GM10248 (cell line): ENCODE results near the gene PRKCB.

Experiments
- CTCF ChIA-PET: fragments of 300-600 bp; sonication (Branson Sonifier 250); formaldehyde crosslinking; extraction: SDS; loops from one replicate; lab custom pipeline; 2021; ENCODE audit warnings: antibody characterized with exemption; lab: Yijun Ruan, JAX
- POLR2A ChIA-PET: fragments of 350-650 bp; sonication (Branson Sonifier 250); formaldehyde crosslinking; extraction: SDS; loops from one replicate; lab custom pipeline; 2020; ENCODE audit warnings: antibody characterized with exemption; lab: Yijun Ruan, JAX
- DNase-seq: peaks from one replicate; pipeline ENCODE4 v3.0.0; 2012; ENCODE audit errors: extremely low spot score
- TF ChIP-seq, protein P1 (sequence below): IDR thresholded peaks from 2 replicates; pipeline ENCODE4 v1.5.1; 2012; ENCODE audit warnings: mild to moderate bottlenecking, low read depth; ENCODE audit errors: extremely low read depth, missing control alignments, control extremely low read depth

Gene PRKCB

DNA sequence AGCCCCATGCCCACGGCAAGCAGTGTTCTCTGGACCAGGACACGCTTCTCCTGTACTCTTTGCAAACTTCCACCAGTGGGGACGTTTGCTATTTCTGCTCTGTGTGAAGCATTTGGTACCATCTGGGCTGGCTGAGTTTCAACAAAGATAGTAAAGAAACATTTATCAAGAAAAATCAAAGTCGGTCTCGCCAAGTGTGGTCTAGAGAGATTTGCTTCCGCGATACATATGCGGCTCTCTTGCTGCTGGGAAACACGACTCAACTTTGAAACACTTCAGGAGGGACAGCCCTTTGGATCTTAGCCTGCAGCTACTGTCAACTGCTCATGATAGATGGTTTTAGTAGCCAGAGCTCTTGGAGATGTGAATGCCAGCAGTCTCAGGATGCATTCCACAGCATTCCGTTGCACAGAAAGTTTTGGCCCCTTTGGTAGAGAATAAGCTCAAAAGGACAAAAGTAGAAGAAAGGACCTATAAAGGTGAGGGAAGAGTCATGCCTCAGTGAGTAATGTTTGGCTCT, 252.2 kb downstream of the PRKCB start:
- DNase-seq, result no peak
- POLR2A ChIA-PET, result no interaction called here
- CTCF ChIA-PET, result interaction anchor here (1.1 to 2.0 kb wide), 5 partner anchors 8 to 17 kb away, joined by 3 to 9 read pairs (median 6); no protein-coding TSS in a partner anchor
- TF ChIP-seq, protein P1, sequence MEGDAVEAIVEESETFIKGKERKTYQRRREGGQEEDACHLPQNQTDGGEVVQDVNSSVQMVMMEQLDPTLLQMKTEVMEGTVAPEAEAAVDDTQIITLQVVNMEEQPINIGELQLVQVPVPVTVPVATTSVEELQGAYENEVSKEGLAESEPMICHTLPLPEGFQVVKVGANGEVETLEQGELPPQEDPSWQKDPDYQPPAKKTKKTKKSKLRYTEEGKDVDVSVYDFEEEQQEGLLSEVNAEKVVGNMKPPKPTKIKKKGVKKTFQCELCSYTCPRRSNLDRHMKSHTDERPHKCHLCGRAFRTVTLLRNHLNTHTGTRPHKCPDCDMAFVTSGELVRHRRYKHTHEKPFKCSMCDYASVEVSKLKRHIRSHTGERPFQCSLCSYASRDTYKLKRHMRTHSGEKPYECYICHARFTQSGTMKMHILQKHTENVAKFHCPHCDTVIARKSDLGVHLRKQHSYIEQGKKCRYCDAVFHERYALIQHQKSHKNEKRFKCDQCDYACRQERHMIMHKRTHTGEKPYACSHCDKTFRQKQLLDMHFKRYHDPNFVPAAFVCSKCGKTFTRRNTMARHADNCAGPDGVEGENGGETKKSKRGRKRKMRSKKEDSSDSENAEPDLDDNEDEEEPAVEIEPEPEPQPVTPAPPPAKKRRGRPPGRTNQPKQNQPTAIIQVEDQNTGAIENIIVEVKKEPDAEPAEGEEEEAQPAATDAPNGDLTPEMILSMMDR, result no peak

DNA sequence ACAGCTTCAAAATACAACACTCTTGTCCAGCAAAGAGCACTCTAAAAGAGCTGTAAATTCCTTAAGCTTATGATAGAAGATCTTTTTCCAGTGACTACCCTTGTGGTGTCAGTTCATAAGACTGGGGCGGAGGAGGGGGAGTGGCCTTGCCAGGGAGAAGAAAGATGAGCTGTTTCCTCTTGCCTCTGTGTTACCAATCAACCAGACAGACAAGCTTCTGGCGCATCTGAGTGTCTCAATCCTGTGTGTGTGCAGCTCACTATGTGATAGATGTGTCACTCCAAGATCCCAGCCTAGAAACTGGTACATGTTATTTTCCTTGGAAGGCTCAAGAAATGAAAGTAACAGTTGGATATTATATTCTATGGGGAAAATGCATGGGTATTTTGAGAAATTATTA, 253.0 kb downstream of the PRKCB start:
- CTCF ChIA-PET, result interaction anchor here (1.1 to 2.0 kb wide), 5 partner anchors 8 to 18 kb away, joined by 3 to 9 read pairs (median 6); no protein-coding TSS in a partner anchor
- POLR2A ChIA-PET, result no interaction called here

DNA sequence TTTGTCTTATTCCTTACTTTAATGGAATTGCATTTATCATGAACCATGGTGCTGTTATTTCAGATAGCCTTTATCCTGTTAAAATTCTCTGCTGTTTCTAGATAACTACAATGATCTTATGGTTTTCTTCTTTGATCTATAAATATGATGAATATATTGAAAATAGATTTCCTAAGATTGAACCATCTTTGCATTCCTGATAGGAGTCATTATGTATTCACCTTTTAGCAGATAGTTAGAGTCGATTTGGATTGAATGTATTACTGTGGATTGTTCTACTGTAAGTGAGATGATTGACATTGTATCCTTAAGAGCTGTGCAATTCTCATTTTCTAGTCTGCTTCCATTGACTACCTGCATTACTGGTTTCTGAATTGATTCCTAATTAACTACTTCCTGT, 255.3 kb downstream of the PRKCB start:
- ChIA-PET CTCF (interaction anchor here (1.7 kb wide), 1 partner anchor 10 kb away, joined by 3 read pairs; no protein-coding TSS in a partner anchor), POLR2A (no interaction called here)
- TF ChIP-seq, protein P1, result no peak

More for the DNA sequence above, 253.0 kb downstream of the PRKCB start:
- no peak for DNase-seq
- TF ChIP-seq, protein P1, result no peak

DNA sequence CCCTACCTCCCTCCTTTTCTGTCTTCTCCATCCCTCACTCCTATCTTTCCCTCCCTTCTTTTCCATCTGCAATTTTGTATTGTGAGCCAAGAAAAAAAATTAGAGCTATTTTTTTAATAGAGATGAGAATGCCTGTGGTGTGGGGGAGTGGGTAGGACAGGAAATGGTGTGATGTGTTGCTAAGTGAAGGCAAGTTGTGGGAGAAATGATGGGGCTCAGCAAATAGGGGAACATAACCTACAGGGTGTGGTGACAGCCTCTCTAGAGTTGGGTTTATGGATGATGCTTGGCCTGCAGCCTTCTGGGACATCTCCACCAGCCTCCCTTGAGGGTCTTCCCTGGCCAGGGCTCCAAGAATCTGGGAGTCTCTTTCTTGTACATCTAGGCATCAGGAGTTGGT, 257.3 kb downstream of the PRKCB start:
- TF ChIP-seq, protein P1, result no peak

More for the DNA sequence above, 255.3 kb downstream of the PRKCB start:
- no peak for DNase-seq

DNA sequence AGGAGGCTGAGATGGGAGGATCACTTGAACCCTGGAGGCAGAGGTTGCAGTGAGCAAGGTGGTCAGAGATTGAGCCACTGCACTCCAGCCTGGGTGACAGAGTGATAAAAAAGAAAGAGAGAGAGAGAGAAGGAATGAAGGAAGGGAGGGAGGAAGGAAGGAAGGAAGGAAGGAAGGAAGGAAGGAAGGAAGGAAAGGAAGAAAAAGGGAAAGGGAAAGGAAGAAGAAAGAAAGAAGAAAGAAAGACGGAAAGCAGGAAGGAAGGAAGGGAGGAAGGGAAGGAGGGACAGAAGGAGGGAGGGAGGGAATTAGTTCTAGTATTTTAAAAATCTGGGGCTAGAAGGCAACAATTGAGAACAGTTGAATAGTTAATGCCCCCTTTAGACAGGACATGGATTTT, 258.9 kb downstream of the PRKCB start:
- TF ChIP-seq, protein P1, result no peak
- DNase-seq, result no peak
- CTCF ChIA-PET, result interaction anchor here (1.1 to 1.3 kb wide), 2 partner anchors 18 to 20 kb away, joined by 3 to 4 read pairs; no protein-coding TSS in a partner anchor
- POLR2A ChIA-PET, result no interaction called here

More for the DNA sequence above, 257.3 kb downstream of the PRKCB start:
- ChIA-PET POLR2A (no interaction called here), CTCF (interaction anchor here (2.4 kb wide), 1 partner anchor 22 kb away, joined by 8 read pairs; no protein-coding TSS in a partner anchor)
- no peak for DNase-seq

DNA sequence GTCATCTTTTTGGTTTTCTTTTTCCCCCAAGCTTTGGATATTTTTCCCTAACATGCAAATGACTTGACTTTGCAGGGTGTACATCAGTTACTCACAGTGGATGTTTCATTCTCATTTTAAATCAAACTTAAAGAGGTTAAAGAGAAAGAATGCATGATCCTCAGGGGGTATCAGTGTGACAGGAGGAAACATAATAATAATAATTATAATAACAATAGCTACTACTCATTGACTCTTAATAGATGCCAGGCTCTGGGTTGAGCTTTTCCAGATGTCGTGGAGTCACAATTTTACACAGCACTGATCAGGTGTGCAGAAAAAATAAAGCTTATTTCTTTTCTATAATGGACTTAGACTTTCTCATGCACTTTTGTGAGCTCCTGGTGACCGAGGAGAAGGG, 263.1 kb downstream of the PRKCB start:
- ChIA-PET CTCF (interaction anchor here (0.9 to 1.9 kb wide), 7 partner anchors 11 to 406 kb away, joined by 3 to 12 read pairs (median 5); no protein-coding TSS in a partner anchor), POLR2A (interaction anchor here (0.5 kb wide), 1 partner anchor 50 kb away, joined by 3 read pairs; no protein-coding TSS in a partner anchor)
- DNase-seq, result no peak
- TF ChIP-seq, protein P1, result no peak
